ENCODE measurements around the gene TCF21.

DNA sequence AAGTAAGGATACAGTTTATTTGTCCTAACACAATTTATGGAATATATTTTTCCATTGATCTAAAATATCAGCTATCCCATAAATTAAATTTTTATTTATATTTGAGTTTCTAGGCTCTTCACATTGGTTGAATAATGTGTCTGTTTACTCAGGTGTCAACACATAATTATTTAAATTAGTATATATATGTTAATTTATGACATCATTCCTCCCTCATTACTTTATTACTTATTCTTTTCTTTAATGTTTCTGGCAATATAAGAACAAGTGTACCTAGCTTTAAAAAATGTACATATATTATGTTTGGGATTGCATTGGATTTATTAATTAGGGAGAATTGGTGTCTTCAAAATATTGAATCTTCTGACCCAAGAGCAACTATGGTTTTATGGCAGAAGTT, 31.2 kb upstream of the TCF21 start:
- TF ChIP-seq, protein P1, sequence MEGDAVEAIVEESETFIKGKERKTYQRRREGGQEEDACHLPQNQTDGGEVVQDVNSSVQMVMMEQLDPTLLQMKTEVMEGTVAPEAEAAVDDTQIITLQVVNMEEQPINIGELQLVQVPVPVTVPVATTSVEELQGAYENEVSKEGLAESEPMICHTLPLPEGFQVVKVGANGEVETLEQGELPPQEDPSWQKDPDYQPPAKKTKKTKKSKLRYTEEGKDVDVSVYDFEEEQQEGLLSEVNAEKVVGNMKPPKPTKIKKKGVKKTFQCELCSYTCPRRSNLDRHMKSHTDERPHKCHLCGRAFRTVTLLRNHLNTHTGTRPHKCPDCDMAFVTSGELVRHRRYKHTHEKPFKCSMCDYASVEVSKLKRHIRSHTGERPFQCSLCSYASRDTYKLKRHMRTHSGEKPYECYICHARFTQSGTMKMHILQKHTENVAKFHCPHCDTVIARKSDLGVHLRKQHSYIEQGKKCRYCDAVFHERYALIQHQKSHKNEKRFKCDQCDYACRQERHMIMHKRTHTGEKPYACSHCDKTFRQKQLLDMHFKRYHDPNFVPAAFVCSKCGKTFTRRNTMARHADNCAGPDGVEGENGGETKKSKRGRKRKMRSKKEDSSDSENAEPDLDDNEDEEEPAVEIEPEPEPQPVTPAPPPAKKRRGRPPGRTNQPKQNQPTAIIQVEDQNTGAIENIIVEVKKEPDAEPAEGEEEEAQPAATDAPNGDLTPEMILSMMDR (IDR thresholded peaks at IDR 0.05): no peak
- no peak for TF ChIP-seq POLR2A (IDR thresholded peaks at IDR 0.05)
- no peak for TF ChIP-seq EP300 (IDR thresholded peaks at IDR 0.05)
